Vagina (tissue), 2 donors: ENCODE results near the gene OVCH2. TPM values are rescaled to one million over a fixed set of nuclear protein-coding genes. Genes with fewer than 3 reads are reported as not detected.
A peak's percentile ranks its signal among the peaks of the same experiment; 100 is the strongest.

Source experiments
- DNase-seq, 2 donors: peaks; one replicate each; pipeline ENCODE4 v3.0.0-alpha.2; 2017; ENCODE audit errors: extremely low spot score in 2 of 2
- H3K27ac ChIP-seq: fragments of 200-600 bp; sonication (generic); one replicate; pipeline ENCODE4 v1.5.1; 2019
- H3K27me3 ChIP-seq: fragments of 200-600 bp; sonication (generic); one replicate; pipeline ENCODE4 v1.5.1; 2019
- H3K36me3 ChIP-seq, 2 donors: fragments of 200-600 bp; sonication (generic); one replicate each; pipeline ENCODE4 v1.5.1; 2017 to 2019
- H3K4me1 ChIP-seq: fragments of 200-600 bp; sonication (generic); one replicate; pipeline ENCODE4 v1.5.1; 2019
- H3K4me3 ChIP-seq, 2 donors: fragments of 200-600 bp; sonication (generic); 1 replicate in 1 of 2; 2 replicates in 1 of 2; pipeline ENCODE4 v1.5.1; 2016 to 2019
- H3K9me3 ChIP-seq: fragments of 200-600 bp; sonication (generic); one replicate; pipeline ENCODE4 v1.5.1; 2019
- CTCF ChIP-seq, 3 experiments: fragments of 450-650 bp in 2 of 3; fragments of 200-600 bp in 1 of 3; sonication (generic) in 1 of 3; IDR thresholded peaks; one replicate each; pipeline ENCODE4 v1.5.1; 2017 to 2019; ENCODE audit warnings: antibody characterized with exemption in 3 of 3, mild to moderate bottlenecking in 2 of 3, moderate library complexity in 2 of 3
- POLR2A ChIP-seq, 2 donors: fragments of 450-650 bp; IDR thresholded peaks; one replicate each; pipeline ENCODE4 v1.6.1; 2017; ENCODE audit warnings: antibody characterized with exemption in 2 of 2, mild to moderate bottlenecking in 2 of 2, moderate library complexity in 2 of 2
- POLR2AphosphoS5 ChIP-seq, 2 donors: sonication (generic); formaldehyde crosslinking; IDR thresholded peaks; one replicate each; pipeline ENCODE4 v1.9.0; 2017; ENCODE audit warnings: antibody characterized with exemption in 2 of 2, mild to moderate bottlenecking in 2 of 2, low read depth in 1 of 2; ENCODE audit not compliant: insufficient read depth in 1 of 2
- intact Hi-C: fragments of 100-400 bp; cut with DNase I; formaldehyde crosslinking; loops from one replicate; pipeline ENCODE4 v1.15.1; 2023
- total RNA-seq: library from RNA; depleted of rRNA; stranded (reverse); fragments of >200 nt; gene quantifications from one replicate; pipeline ENCODE4 v1.2.3, GENCODE V29; 2016

OVCH2 gene
- total RNA-seq, 1 donor from 2014 or later = not detected

GRCh38 chr11:7677071-7677470 lies 29.2 kb downstream of the OVCH2 start:
- no peak for DNase-seq
- Histone ChIP-seq H3K4me3 (no peak overlapping the region), H3K4me1 (peaks cover 50% of the 10 kb centered on the region), H3K27ac (peak overlapping the region; percentile 60), H3K36me3 (no peaks in the 10 kb centered on the region), H3K27me3 (no peaks in the 10 kb centered on the region), H3K9me3 (no peaks in the 10 kb centered on the region)
- TF ChIP-seq CTCF (IDR thresholded peaks at IDR 0.05) = no peak
- peak in 1 of 2 donors; percentile 41 for TF ChIP-seq POLR2AphosphoS5 (IDR thresholded peaks at IDR 0.05; ENCODE audit: insufficient read depth in 1 of 2, low read depth in 1 of 2)
- intact Hi-C loops = no loop called here

GRCh38 chr11:7675631-7676030 lies 30.6 kb downstream of the OVCH2 start:
- H3K36me3 ChIP-seq = no peaks in the 10 kb centered on the region
- H3K9me3 ChIP-seq = no peaks in the 10 kb centered on the region
- H3K4me3 ChIP-seq = no peak overlapping the region
- H3K27me3 ChIP-seq = no peaks in the 10 kb centered on the region
- intact Hi-C loops = no loop called here
- TF ChIP-seq CTCF (IDR thresholded peaks at IDR 0.05) = no peak
- TF ChIP-seq POLR2AphosphoS5 (IDR thresholded peaks at IDR 0.05; ENCODE audit: insufficient read depth in 1 of 2, low read depth in 1 of 2) = no peak
- TF ChIP-seq POLR2A (IDR thresholded peaks at IDR 0.05) = no peak
- no peak for DNase-seq
- H3K27ac ChIP-seq = no peak overlapping the region
- H3K4me1 ChIP-seq = peaks cover 61% of the 10 kb centered on the region

DNA sequence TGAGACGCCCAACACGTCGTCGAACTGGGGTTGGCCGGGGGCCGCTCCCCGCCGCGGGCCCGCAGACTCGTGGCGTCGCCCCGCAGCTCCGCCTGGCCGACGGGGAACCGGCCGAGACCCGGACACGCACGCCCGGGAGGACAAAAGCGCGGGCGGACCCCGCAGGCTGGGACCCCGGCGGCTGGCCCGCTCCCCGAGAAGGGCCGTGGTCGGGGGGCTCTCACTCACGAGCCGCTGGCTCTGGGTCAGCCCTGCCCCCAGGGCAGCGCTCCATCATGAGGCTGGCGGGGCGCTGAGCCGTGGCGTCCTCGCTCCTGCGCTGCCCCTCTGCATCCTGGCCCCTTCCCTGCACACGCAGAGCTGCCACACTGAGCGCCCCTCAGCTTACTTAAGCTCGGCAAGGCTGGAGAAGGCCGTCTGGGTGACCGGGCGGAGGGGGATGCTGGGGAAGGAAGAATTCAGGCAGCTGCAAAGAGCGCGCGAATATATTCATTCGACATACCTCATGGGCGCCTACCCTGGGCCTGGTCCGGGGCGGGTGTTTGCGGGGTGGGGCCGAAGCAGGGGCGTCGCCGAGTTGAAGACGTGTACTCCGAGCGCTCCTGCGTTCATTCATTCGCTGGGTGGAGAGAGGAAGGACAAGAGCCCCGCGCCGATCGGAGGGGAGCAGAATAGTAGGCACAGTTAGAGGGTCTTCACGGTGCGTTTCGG lies 32.4 kb downstream of the OVCH2 start:
- H3K4me3 ChIP-seq = peak overlapping the region; percentile 56 to 57
- no peaks in the 10 kb centered on the region for H3K36me3 ChIP-seq
- intact Hi-C loops = no loop called here
- H3K9me3 ChIP-seq = no peaks in the 10 kb centered on the region
- DNase-seq = no peak
- H3K4me1 ChIP-seq = peaks cover 61% of the 10 kb centered on the region
- no peaks in the 10 kb centered on the region for H3K27me3 ChIP-seq
- H3K27ac ChIP-seq = peak overlapping the region; percentile 90
- TF ChIP-seq POLR2A (IDR thresholded peaks at IDR 0.05) (no peak), CTCF (IDR thresholded peaks at IDR 0.05) (no peak), POLR2AphosphoS5 (IDR thresholded peaks at IDR 0.05; ENCODE audit: insufficient read depth in 1 of 2, low read depth in 1 of 2) (no peak)

- peak within 1 kb of the TSS; percentile 90 for H3K27ac ChIP-seq
- no peaks in the 10 kb centered on the region for H3K36me3 ChIP-seq
- TF ChIP-seq POLR2AphosphoS5 (IDR thresholded peaks at IDR 0.05; ENCODE audit: insufficient read depth in 1 of 2, low read depth in 1 of 2) (peak in 1 of 2 donors; percentile 76), POLR2A (IDR thresholded peaks at IDR 0.05) (peak in 1 of 2 donors; percentile 53), CTCF (IDR thresholded peaks at IDR 0.05) (no peak)
- H3K9me3 ChIP-seq = no peaks in the 10 kb centered on the region
- intact Hi-C loops = no loop called here
- peaks cover 54% of the 10 kb centered on the region for H3K4me1 ChIP-seq
- no peaks in the 10 kb centered on the region for H3K27me3 ChIP-seq
- no peak for DNase-seq
- peak within 1 kb of the TSS; percentile 56 to 57 for H3K4me3 ChIP-seq
These were observed 33.1 kb downstream of the OVCH2 start, which contains the start of gene CYB5R2 for GRCh38 chr11:7672960-7673723. Gene CYB5R2 (minus strand): TSS chr11:7673500. CDS start chr11:7672825, 675 bp downstream.
